GM12872 (cell line): Measurements from ENCODE around the gene ERVW-1.

Experiments
- TF ChIP-seq, protein P1 (sequence below): IDR thresholded peaks from 3 replicates; pipeline ENCODE4 v1.5.1; 2011; ENCODE audit warnings: low read depth, mild to moderate bottlenecking, low read length, moderate library complexity; ENCODE audit not compliant: insufficient read depth

ERVW-1 gene

DNA sequence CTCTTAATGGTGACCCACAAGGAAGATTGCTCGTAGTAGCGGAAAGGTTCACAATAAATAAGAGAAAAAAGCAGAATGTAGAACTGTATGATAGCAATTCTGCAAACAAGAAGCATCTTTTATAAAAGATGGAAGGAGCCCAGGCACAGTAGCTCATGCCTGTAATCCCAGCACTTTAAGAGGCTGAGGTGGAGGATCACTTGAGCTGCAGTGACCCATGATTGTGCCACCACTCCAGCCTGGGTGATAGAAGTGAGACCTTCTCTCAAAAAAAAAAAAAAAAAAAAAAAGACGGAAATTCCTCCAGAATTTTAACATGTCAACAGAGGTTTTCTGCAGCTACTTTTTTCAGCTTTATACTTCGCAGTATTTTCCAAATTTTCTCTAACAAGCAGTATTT is 17.2 kb downstream of the ERVW-1 start:
- TF ChIP-seq, protein P1, sequence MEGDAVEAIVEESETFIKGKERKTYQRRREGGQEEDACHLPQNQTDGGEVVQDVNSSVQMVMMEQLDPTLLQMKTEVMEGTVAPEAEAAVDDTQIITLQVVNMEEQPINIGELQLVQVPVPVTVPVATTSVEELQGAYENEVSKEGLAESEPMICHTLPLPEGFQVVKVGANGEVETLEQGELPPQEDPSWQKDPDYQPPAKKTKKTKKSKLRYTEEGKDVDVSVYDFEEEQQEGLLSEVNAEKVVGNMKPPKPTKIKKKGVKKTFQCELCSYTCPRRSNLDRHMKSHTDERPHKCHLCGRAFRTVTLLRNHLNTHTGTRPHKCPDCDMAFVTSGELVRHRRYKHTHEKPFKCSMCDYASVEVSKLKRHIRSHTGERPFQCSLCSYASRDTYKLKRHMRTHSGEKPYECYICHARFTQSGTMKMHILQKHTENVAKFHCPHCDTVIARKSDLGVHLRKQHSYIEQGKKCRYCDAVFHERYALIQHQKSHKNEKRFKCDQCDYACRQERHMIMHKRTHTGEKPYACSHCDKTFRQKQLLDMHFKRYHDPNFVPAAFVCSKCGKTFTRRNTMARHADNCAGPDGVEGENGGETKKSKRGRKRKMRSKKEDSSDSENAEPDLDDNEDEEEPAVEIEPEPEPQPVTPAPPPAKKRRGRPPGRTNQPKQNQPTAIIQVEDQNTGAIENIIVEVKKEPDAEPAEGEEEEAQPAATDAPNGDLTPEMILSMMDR = no peak

DNA sequence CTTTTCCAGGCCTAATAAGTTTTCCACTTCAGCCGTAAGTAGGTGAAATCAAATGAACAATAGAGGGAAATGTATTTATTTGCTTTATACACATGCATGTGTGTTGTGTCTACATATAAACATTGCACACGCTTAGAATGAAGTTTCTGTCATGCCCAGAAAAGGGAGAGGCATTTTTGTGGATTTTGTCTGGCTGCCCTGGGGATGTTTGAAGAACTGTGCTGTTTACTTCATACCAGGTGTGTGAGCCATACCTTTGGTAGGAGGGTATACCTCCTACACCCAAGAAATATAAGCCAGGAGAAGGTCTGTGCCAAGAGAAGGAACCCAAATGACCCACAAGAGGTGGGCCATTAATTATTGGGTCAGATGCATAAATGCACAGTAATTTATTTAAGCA is 17.6 kb downstream of the ERVW-1 start:
- TF ChIP-seq, protein P1 = no peak

DNA sequence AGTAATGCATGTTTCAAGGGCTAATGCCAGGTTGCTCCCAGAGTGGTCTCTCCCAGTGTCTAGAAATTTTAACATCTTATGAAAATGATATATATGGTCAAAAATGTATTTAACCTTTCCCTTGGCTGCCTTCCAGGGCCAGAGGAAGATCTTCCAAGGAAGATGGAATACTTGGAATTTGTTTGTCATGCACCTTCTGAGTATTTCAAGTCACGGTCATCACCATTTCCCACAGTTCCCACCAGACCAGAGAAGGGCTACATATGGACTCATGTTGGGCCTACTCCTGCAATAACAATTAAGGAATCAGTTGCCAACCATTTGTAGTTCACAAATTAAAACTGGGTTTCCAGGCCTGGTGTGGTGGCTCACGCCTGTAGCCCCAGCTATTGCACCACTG is 21.5 kb downstream of the ERVW-1 start:
- TF ChIP-seq, protein P1 = no peak

DNA sequence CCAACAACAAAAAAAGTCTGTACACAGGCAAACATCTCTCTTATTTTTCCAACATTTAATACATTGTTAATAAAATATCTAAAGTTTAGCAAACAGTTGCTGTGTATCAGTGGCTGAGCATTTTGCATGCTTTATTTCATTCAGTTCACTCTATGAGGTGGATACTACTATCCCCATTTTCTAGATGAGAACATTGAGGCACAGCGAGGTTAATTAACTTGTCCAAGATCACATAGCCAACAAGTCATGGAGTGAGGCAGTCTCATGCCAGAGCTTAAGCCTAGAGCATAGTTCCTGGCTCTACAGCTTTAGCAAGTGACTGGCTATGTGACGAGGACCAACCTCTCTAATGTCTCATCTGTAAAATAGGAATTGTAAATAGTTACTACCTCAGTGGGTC is 26.1 kb downstream of the ERVW-1 start:
- TF ChIP-seq, protein P1 = no peak

DNA sequence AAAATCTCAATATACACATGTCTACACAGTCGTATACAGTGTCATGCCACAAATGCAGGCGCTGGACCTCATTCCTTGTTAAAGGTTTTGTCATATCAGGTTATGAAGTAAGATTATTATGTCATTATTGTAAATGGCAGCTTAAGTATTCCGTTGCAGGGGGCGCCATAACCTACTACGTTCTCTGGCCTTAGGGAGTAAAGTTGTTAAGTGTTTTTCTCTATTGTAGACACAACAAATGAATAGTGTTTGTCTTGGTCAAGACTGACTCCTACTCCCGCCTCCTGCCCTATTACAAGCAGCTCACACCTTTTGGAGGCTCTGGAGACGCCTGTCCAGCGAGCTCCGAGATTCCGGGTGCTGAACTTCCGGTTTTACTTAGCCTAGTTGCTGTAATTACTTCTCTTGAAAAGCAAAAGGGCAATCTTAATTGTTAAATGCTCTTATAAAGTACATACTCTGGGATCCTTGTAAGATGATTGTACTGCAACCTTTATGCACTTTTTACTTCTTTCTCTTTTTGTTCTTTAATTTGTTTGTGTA is 29.5 kb downstream of the ERVW-1 start:
- TF ChIP-seq, protein P1 = peak; percentile 53

DNA sequence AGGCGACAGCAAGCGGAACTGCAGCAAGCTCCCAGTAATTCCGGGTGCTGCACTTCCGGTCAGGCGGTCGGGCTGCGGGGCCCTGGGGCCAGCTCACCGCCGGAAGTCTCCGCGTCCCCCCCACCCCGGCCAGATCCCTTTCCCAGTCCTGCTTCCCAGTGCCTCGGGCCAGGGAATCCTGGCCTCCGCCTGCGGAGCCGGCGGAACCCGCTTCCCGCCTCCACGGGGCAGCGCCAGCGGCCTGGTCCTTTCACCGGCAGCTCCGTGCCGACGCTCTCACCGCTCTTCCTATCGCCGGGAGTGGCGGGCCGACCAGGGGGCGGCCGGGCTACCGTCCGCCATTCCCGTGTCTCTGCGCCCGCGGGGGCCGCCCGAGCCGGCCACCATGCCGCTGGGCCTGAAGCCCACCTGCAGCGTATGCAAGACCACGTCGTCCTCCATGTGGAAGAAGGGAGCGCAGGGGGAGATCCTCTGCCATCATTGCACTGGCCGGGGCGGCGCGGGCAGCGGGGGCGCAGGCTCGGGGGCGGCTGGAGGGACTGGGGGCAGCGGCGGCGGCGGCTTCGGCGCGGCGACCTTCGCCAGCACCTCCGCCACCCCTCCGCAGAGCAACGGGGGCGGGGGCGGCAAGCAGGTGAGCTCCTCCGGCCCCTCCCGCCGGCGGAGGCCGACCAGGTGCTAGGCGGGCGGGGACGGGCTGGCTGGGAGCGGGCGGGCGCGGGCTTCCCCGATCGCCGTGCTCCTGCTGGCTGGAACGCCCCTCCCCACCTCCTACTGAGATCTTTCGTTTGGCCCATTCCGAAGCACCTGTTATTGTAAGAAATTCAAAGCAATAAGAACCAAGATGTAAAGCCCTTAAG is 30.2 kb downstream of the ERVW-1 start, which contains the start of gene GATAD1:
GATAD1 (plus strand) TSS at position 138 of the 860 bp plus-strand sequence; CDS start at position 386, 248 bp downstream.
- TF ChIP-seq, protein P1 = peak; percentile 90; the same call in 2 of the 3 replicates

DNA sequence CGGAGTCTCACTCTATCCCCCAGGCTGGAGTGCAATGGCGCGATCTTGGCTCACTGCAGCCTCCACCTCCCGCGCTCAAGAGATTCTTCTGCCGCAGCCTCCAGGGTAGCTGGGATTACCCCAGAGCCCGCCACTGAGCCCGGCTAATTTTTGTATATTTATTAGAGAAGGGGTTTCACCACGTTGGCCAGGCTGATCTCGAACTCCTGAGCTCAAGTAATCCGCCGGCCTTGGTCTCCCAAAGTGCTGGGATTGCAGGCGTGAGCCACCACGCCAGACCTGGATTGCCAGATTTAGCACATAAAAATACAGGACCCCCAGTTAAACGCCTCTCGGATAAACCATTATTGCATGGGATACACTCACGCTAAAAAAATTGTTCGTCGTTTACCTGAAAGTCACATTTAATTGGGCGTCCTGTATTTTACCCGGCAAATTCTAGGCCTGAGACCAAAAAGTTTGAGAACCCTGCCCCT is 30.8 kb downstream of the ERVW-1 start:
- TF ChIP-seq, protein P1 = no peak; the same call in 2 of the 3 replicates
